ES-I3 (cell line): Measurements from ENCODE around the gene PTGIR.

ENCODE experiments used
- H3K36me3 ChIP-seq: 2 replicates; pipeline ENCODE4 v1.6.1; 2013; ENCODE audit warnings: mild to moderate bottlenecking, low read length, control low read depth, moderate library complexity; ENCODE audit not compliant: insufficient read depth
- H3K4me1 ChIP-seq: 2 replicates; pipeline ENCODE4 v1.6.1; 2013; ENCODE audit warnings: mild to moderate bottlenecking, control low read depth, low read length; ENCODE audit not compliant: insufficient read depth
- H3K9ac ChIP-seq: 2 replicates; pipeline ENCODE4 v1.6.1; 2013; ENCODE audit warnings: low read depth, mild to moderate bottlenecking, low read length, moderate library complexity
- H3K9me3 ChIP-seq: 2 replicates; pipeline ENCODE4 v1.6.1; 2013; ENCODE audit warnings: mild to moderate bottlenecking, low read length, moderate library complexity; ENCODE audit not compliant: control insufficient read depth, insufficient read depth

PTGIR gene

DNA sequence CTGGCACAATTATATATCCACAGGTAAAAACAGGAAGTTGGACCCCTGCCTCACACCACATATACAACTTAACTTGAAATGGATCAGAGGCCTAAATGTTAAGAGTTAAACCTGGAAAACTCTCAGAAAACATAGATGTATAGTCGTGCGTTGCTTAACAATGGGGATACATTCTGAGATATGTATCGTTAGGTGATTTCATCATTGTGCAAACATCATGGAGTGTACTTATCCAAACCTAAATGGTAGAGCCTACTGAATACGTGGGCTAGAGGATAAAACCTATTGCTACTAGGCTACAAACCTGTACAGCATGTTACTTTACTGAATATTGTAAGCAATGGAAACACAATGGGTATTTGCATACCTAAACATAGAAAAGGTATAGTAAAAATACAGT lies 38.6 kb downstream of the PTGIR start:
- no peaks in the 10 kb centered on the region for H3K4me1 ChIP-seq
- no peaks in the 10 kb centered on the region for H3K36me3 ChIP-seq
- no peak overlapping the region for H3K9ac ChIP-seq
- H3K9me3 ChIP-seq = no peaks in the 10 kb centered on the region; the same call in 1 of the 2 replicates

DNA sequence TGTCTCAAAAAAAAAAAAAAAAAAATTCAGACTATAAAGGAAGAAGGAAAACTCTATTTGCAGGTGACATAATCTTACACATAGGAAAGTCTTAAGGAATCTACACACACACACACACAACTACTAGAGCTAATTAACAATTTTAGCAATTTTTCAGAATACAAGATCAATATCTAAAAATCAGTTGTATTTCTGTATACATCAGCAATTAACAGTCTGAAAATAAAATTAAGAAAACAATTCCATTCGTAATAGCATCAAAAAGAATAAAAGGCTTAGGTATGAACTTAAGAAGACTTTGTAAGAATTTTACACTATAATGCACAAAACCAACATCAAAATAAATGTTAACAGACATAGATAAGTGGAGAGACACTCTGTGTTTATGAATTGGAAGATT lies 39.4 kb downstream of the PTGIR start:
- no peaks in the 10 kb centered on the region for H3K4me1 ChIP-seq
- H3K9ac ChIP-seq = no peak overlapping the region
- H3K36me3 ChIP-seq = no peaks in the 10 kb centered on the region
- no peaks in the 10 kb centered on the region; the same call in 1 of the 2 replicates for H3K9me3 ChIP-seq

DNA sequence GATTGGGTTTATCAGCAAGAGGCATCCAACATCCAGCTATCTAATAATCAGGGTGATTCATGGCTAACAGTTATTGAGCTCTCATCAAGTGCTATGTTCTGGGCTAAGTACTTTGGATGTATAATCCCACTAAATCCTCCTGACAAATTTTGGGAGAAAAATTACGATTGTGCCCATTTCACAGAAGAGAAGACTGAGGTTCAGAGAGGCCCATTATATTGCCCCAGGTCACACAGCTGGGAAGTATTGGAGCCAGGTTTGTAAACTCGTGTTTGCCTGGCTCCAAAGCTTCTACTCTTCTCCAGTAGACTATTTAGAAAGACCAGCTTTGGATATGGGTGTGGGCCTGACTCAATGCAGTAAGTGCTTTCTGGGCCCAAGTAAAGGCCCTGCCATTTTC lies 44.6 kb downstream of the PTGIR start:
- no peaks in the 10 kb centered on the region for H3K9me3 ChIP-seq
- no peaks in the 10 kb centered on the region for H3K4me1 ChIP-seq
- H3K9ac ChIP-seq = no peak overlapping the region
- no peaks in the 10 kb centered on the region for H3K36me3 ChIP-seq

DNA sequence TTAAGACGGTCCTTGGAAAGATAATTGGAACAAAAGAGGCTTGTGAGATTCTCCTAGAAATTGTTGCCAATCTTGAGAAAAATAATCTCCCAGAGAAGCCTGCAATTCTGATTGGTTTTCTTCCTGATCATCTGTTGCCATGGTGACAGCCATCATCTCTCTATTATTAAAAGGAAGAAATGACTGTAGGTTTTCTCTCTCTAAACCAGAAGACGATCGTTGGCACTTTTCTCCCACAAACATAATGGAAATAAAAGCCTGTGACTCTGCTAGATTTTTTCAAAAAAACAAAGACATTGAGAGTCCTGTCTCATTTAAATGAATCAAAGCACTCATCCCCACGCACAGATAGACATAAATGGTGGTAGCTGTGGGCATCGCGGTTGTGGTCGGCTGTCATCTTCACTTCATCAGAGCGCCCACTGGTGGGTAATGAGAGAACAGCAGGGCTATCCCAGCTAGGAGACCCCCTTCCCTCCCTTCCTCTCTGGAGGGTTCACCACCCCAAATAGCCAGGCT lies 45.5 kb downstream of the PTGIR start:
- H3K4me1 ChIP-seq = no peaks in the 10 kb centered on the region
- no peak overlapping the region for H3K9ac ChIP-seq
- H3K36me3 ChIP-seq = no peaks in the 10 kb centered on the region
- no peaks in the 10 kb centered on the region for H3K9me3 ChIP-seq

DNA sequence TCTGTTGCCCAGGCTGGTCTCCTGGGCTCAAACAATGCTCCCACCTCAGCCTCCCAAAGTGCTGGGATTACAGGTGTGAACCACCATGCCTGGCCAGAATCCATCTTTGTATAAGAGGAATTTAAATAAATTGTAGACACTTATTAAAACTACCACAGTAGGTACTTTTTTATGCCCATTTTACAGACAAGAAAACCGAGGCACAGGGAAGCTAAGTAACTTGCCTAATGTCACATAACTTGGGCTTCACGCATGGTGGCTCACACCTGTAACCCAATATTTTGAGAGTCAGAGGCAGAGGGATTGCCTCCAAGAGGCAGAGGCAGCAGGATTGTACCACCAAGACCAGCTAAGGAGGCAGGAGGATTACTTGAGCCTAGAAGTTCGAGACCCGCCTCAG lies 46.4 kb downstream of the PTGIR start:
- Histone ChIP-seq H3K36me3 (no peaks in the 10 kb centered on the region), H3K9ac (no peak overlapping the region), H3K4me1 (no peaks in the 10 kb centered on the region), H3K9me3 (no peaks in the 10 kb centered on the region)

DNA sequence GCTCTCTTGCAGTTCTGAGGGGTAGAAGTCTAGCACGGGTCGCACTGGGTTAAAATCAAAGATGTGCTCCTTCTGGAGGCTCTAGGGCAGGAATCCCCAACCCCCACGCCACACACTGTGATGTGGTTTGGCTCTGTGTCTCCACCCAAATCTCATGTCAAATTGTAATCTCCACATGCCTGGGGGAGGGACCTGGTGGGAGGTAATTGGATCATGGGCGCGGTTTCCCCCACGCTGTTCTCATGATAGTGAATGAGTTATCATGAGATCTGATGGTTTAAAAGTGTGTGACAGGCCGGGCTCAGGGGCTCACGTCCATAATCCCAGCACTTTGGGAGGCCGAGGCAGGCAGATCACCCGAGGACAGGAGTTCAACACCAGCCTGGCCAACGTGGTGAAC lies 50.4 kb downstream of the PTGIR start:
- Histone ChIP-seq H3K9me3 (no peaks in the 10 kb centered on the region), H3K36me3 (no peaks in the 10 kb centered on the region), H3K9ac (no peak overlapping the region), H3K4me1 (no peaks in the 10 kb centered on the region)

DNA sequence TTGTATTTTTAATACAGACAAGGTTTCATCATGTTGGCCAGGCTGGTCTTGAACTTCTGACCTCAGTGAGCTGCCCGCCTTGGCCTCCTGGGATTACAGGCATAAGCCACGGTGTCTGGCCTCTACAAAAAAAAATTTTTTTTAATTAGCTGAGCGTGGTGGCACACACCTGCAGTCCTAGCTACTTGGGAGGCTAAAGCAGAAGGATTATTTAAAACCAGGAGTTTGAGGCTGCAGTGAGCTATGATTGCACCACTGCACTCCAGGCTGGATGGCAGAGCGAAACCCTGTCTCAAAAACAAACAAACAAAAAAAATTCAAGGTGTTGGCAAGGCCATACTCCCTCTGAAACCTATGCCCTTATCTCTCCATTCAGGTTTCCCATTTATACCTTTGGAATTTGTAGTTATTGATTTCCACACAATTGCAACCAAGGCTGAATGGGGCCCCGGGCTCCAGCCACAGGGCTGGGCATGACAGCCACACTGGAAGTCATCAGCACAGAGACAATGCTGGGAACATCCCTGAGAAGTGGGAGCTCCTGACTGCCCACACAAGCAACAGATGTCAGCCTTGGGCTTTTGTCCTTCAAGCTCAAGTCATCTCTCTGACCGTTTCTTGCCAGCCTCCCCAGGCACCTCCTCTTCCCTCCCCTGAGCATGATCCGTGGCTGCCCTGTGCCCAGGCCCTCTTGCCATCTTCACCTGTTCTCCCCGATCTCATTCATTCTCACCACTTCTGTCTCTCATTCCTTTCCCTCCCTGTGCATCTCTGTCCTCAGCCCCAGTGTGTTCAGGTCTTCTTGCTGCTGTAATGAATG lies 51.0 kb downstream of the PTGIR start:
- H3K9ac ChIP-seq = no peak overlapping the region
- H3K36me3 ChIP-seq = no peaks in the 10 kb centered on the region
- H3K4me1 ChIP-seq = no peaks in the 10 kb centered on the region
- H3K9me3 ChIP-seq = no peaks in the 10 kb centered on the region

DNA sequence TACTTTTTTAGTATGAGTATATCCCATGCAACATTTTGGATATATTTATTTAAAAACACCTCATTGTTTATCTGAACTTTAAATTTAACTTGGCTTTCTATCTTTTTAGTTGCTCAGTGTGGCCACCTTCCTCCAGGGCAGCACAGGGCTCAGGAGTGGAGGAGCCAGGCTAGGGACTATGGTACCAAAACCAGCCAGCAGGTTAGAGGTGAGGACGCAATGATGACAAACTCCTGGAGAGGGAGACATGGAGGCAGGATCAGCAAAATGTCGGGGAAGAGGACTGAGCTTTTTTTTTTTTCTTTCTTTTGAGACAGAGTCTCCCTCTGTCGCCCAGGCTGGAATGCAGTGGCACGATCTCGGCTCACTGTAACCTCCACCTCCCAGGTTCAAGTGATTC lies 53.4 kb downstream of the PTGIR start:
- Histone ChIP-seq H3K9me3 (no peaks in the 10 kb centered on the region), H3K4me1 (no peaks in the 10 kb centered on the region), H3K9ac (no peak overlapping the region), H3K36me3 (no peaks in the 10 kb centered on the region)
